Stimulated activated CD8-positive, alpha-beta memory T cell treated with anti-CD3 and anti-CD28 coated beads, Interleukin-7, amount 100 ng/mL, for 48 hours (primary cell): ENCODE results near the gene RPS29.
"Not testable (repeated sequence)": the region's sequence is repeated elsewhere in the genome, so short reads cannot be mapped to it uniquely, and the experiment has no call there.

Source experiments
- DNase-seq, 2 donors: peaks; one replicate each; pipeline ENCODE4 v3.0.0-alpha.2; 2020; ENCODE audit warnings: low read depth in 1 of 2; ENCODE audit errors: extremely low read depth in 1 of 2

The RPS29 gene

GRCh38 chr14:49598485-49599300 is 12.5 kb upstream of the RPS29 start, which contains the start of gene LRR1:
LRR1 (plus strand) TSS chr14:49598940; CDS start chr14:49599021, 81 bp downstream.
- peak; percentile 60 to 72 for DNase-seq

DNA sequence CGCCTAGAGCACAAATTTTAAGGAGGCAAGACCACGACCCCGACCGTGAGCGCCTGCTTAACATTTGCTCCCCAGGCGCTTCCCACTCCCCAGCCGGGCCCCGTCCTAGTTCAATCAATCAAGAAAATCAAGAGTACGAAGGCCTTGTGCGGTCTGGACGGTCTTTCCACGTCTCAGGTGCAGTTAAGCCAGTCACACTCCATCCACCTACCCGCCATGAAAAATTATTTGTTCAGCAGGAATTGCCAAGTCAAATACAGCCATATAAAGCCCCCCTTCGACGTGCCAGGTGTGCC is 12.0 kb upstream of the RPS29 start:
- DNase-seq, result no peak

DNA sequence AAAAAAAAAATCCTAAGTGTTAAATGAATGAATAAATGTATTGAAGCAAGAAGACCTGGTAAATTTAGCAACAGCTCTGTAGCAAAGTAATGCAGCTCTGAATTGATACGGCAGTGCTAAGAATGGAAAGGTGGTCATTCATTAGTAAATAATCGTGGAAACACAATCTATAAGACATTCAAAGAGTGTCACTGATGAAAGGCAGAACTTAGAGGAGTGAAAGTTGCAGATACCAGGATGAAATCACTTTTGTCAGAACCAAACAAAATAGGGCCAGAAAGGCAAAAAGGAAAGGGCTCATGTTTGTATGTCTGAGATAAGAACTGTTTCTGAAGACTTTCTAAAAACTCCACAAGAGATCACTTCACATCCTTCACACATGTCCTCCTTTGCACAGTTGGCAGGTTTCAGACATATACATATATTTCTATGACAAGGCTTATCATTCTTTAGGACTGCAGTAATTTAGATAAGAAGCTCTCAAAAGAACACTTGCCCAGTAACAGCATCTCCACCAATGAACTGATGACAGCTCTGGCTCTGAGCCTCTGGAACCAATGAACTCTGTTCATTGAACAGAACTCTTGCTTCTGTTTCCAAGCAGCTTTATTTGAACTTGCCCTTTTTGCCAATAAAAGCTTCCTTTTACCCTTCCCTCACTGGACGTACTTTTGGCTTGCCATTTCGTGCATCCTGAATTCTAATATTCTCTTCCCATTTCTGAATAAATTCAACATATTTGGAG is 8.3 kb upstream of the RPS29 start:
- no peak for DNase-seq

DNA sequence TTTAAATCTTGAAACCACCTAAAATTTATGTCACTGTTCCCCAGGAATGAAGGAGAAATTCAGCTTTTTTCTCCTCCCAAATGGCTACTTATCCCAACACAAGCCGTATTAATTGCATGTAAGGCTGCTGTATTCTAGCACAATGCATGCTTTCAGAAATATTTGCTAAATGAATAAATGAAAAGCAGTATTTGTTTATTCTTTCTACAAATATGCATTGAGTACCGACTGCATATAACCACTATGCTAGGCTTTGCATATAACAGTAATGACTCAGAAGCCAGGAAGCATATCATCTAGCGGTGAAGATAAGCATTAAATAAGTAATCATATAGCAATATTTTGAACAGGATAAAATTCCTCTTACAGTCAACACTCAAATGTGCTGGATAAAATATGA is 6.8 kb upstream of the RPS29 start:
- DNase-seq, result no peak

DNA sequence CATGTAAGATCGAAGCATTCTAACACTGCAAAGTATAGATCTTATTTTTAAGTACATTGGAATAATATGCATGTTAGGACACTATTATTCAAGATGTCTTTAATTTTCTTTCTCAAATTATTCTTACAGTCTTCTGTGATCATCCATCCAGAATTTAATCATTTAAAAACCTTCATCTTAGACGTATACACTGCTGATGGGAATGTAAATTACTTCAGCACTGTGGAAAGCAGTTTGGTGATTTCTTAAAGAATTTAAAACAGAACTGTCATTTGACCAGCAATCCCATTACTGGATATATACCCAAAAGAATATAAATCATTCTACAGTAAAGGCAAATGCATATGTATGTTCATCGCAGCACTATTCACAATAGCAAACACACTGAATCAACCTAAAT is 3.2 kb upstream of the RPS29 start:
- no peak for DNase-seq

GRCh38 chr14:49586673-49587460 is 687 bp upstream of the RPS29 start:
- peak in 1 of 2 donors; percentile 35 for DNase-seq

DNA sequence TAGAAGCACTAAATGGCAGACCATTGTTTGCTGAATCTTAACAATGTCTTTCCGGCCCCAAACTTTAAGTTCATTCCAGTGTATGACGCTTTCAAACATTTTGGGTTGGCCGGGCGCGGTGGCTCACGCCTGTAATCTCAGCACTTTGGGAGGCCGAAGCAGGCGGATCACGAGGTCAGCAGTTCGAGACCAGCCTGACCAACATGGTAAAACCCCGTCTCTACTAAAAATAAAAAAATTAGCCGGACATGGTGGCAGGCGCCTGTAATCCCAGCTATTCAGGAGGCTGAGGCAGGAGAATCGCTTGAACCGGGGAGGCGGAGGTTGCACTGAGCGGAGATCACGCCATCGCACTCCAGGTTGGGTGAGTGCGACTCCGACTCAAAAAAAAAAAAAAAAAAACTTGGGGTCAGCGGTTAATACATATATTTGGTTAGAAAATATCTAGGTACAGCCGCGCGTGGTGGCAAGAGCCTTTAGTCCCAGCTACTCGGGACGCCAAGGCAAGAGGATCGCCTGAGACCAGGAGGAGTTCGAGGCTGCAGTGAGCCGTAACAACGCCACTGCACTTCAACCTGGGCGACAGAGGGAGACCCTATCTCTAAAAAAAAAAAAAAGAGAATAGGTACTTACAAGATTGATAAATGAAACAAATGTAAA is 1.1 kb downstream of the RPS29 start:
- not testable (repeated sequence) for DNase-seq

DNA sequence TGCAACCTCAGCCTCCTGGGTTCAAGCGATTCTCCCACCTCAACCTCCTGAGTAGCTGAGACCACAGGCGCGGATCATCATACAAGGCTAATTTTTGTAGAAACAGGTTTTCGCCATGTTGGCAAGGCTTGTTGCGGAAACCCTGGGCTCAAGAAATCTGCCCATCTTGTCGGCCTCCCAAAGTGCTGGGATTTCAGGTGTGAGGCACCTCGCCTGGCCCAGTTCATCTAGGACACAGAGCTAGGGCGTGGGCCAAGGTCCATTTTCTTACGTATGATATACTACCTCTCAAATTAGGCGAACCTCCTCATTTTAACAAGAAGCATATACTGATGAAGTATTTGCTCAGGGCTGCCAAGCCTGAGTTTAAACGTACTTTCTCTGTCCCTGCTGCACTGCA is 2.1 kb downstream of the RPS29 start:
- no peak for DNase-seq

GRCh38 chr14:49583629-49584028 is 2.6 kb downstream of the RPS29 start:
- DNase-seq, result no peak

DNA sequence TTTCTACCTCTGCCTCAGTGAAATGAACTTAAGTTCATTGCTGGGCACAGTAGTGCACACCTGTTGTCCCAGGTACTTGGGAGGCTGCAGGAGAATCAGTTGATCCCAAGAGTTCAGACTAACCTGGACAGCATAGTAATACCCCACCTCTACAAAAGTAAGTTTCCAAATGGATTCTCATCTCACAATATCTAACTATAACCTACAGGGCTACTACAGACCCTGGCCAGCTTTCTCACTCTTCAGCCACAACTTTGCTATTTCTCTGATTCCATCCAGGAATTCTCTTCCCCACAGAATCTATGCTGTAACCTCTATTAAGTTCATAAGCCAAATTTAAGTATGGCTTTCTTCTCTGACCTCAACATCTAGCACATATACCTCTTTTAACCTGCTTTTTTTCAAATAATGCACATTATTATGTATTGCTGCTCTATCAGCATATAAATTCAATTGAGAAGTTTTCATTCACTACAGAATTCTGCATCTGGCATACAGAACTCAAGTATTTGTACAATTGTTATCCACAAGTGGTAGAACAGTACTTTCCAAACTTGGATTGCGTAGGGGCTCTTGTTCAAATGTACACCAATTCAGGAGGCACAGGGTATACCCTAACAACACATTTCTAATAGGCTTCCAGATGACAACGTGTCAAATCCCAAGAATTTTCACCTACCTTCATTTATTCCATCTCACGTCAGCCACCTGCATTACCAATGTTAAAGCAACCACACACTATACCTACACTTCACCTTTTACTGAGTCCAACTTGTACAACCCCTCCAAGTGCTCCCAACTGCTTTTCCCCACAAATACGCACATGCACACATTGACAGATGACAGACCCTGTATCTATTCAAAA is 3.8 kb downstream of the RPS29 start:
- DNase-seq, result no peak

DNA sequence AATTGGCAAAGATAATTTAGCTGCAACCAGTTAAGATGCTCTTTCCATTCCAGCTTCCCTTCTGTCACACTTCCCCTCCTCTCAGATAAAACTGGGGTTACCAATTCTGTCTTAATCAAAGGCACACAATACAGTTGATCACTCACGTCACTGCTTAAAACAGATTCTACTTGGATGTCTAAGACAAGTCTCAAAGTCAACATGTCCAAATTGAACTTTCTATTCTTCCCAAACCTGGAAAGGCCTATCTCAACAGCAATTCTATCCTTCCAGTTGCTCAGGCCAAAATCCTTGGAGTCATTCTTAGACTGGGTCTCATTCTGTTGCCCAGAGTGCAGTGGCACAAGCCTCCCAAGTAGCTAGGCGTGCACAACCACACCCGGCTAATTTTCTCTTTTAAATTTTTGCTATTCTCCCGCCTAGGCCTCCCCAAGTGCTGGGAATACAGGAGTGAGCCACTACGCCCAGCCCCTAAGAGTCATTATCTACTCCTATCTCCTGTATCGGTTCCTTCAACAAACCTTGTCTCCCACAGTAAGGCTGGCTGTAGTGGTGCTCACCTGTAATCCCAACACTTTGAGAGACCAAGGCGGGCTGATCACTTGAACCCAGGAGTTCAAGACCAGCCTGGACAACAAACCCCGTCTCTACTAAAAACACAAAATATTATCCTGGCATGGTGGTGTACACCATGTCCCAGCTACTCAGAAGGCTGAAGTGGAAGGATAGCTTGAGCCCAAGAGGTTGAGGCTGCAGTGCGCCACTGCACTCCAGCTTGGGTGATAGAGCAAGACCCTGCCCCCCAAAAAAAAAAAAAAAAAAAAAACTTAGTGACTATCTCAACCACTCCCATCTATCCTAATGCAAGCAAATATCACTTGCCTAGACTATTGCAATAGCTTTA is 4.7 kb downstream of the RPS29 start:
- no peak for DNase-seq

- no peak for DNase-seq
These were observed 6.3 kb downstream of the RPS29 start for GRCh38 chr14:49579841-49580240.

- no peak for DNase-seq
These were observed 8.0 kb downstream of the RPS29 start for GRCh38 chr14:49578141-49578540.

- no peak for DNase-seq
These were observed 12.1 kb downstream of the RPS29 start for GRCh38 chr14:49574038-49574437.

- no peak for DNase-seq
These were observed 16.9 kb downstream of the RPS29 start for GRCh38 chr14:49569281-49569680.

GRCh38 chr14:49566714-49567113 is 19.5 kb downstream of the RPS29 start:
- no peak for DNase-seq

DNA sequence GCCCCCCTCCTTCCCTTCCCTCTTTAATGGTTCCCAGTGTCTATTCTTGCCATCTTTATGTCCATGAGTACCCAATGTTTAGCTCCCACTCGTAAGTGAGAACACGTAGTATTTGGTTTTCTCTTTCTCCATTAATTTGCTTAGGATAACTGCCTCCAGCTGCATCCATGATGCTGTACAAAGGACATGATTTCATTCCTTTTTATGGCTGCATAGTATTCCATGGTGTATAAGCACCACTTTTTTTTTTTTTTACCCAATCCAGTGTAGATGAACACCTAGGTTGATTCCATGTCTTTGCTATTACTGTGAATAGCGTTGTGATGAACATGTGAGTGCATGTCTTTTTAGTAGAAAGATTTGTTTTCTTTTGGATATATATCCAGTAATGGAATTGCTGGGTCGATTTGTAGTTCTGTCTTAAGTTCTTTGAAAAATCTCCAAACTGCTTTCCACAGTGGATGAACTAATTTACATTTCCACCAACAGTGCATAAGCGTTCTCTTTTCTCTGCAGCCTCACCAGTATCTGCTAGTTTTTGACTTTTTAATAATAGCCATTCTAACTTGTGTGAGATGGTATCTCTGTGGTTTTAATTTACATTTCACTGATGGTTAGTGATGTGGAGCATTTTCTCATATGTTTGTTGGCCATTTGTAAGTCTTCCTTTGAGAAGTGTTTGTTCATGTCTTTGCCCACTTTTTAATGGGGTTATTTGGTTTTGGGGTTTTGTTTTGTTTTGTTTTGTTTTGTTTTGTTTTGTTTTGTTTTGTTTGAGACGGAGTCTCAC is 26.0 kb downstream of the RPS29 start:
- DNase-seq, result no peak

DNA sequence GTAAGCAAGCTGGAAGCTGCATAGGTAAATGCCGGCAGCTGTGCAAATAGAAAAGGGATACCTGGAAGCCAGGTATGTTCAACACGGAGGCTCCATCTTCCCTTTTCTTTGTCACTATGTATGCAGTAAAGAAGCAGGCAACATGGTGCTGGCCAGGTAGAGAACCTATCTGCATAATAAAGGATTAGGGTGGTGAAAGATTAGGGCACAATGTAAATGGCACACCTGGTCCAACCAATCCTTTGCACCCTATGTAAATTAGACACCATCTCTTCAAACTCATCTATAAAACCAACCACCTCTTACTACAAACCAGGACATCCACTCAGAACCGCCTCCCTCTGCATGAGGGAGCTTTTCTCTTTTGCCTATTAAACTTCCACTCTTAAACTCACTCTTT is 32.3 kb downstream of the RPS29 start:
- no peak for DNase-seq
